Epithelial cell of esophagus (primary cell): ENCODE results near the gene SLC38A11.
A peak's percentile ranks its signal among the peaks of the same experiment; 100 is the strongest.
"Not testable (repeated sequence)": the region's sequence is repeated elsewhere in the genome, so short reads cannot be mapped to it uniquely, and the experiment has no call there.

Experiments used
- DNase-seq: peaks from one replicate; pipeline ENCODE4 v3.0.0; 2010; ENCODE audit warnings: low read depth
- H3K4me3 ChIP-seq: 2 replicates; pipeline ENCODE4 v1.5.1; 2011; ENCODE audit warnings: mild to moderate bottlenecking, low read length, control low read depth
- CTCF ChIP-seq: IDR thresholded peaks from 2 replicates; pipeline ENCODE4 v1.5.1; 2011; ENCODE audit warnings: low read depth, mild to moderate bottlenecking, low read length, control low read depth, inconsistent platforms; ENCODE audit not compliant: insufficient read depth; ENCODE audit errors: missing control alignments

SLC38A11 gene

GRCh38 chr2:164954954-164955701 lies at the start of gene SLC38A11:
Gene SLC38A11, minus strand, starts transcription at chr2:164955525. Its CDS starts 278 bp downstream, at chr2:164955247.
- TF ChIP-seq CTCF = no peak
- peak within 1 kb of the TSS; percentile 34 for H3K4me3 ChIP-seq
- peak; percentile 35 for DNase-seq

GRCh38 chr2:165003443-165004130 lies 48.3 kb upstream of the SLC38A11 start:
- H3K4me3 ChIP-seq = no peak overlapping the region

GRCh38 chr2:165002638-165003037 lies 47.3 kb upstream of the SLC38A11 start:
- no peak for TF ChIP-seq CTCF
- no peak overlapping the region for H3K4me3 ChIP-seq
- DNase-seq = no peak

More at GRCh38 chr2:165003443-165004130, 48.3 kb upstream of the SLC38A11 start:
- TF ChIP-seq CTCF = no peak
- no peak for DNase-seq

GRCh38 chr2:164994664-164995299 lies 39.5 kb upstream of the SLC38A11 start:
- not testable (repeated sequence) for H3K4me3 ChIP-seq, DNase-seq

- TF ChIP-seq CTCF = no peak
- DNase-seq = no peak
- H3K4me3 ChIP-seq = no peak overlapping the region
These were observed 38.1 kb upstream of the SLC38A11 start for GRCh38 chr2:164993287-164994016.

- DNase-seq = peak; percentile 95
- TF ChIP-seq CTCF = peak; percentile 40
- H3K4me3 ChIP-seq = no peak overlapping the region
These were observed 37.5 kb upstream of the SLC38A11 start for GRCh38 chr2:164992818-164993217.

- DNase-seq, H3K4me3 ChIP-seq: not testable (repeated sequence)
These were observed 36.7 kb upstream of the SLC38A11 start for GRCh38 chr2:164992093-164992454.

- peak; percentile 89 for DNase-seq
- H3K4me3 ChIP-seq = not testable (repeated sequence)
These were observed 36.2 kb upstream of the SLC38A11 start for GRCh38 chr2:164991361-164992092.

GRCh38 chr2:164990953-164991352 lies 35.6 kb upstream of the SLC38A11 start:
- DNase-seq = peak; percentile 59
- H3K4me3 ChIP-seq = not testable (repeated sequence)

- DNase-seq, H3K4me3 ChIP-seq: not testable (repeated sequence)
These were observed 33.5 kb upstream of the SLC38A11 start for GRCh38 chr2:164988805-164989204.

GRCh38 chr2:164986027-164986426 lies 30.7 kb upstream of the SLC38A11 start:
- not testable (repeated sequence) for DNase-seq, H3K4me3 ChIP-seq
